ENCODE results near the gene ZNF638. TPM values are rescaled to one million over a fixed set of nuclear protein-coding genes. Genes with fewer than 3 reads are reported as not detected.

ZNF638 gene
- total RNA-seq, 2 experiments from 2014 or later, result 81.1 to 86.0 TPM

DNA sequence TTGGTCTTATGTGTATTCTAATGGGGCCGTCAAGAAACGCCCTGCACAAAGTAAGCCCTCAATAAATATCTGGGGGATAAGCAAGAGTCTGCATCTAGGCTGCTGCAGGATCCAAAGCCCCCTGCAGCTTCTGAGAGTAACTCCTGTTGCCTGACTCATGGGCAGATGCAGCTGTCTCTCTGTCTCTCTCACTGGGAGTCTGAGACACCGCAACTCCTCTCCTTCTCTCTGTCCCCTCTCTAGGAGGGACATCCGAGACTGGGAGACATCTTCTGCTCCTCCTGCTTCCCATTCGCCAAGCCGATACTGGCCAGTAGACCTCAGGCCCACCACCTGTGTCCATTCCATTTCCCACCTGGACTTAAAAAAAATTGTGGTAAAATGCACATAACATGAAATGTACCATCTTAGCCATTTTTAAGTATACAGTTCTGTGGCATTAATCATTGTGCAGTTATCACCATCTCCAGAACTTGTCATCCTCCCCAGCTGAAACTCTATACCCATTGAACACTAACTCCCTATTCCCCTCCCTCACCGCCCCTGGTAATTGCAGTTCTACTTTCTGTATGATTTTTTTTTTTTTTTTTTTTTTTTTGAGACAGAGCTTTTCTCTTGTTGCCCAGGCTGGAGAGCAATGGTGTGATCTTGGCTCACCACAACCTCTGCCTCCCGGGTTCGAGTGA, 141.9 kb downstream of the ZNF638 start:
- Mint-ChIP-seq H3K4me1 (ENCODE audit: low read depth) (no peaks in the 10 kb centered on the region), H3K36me3 (ENCODE audit: low read depth) (no peaks in the 10 kb centered on the region), H3K9me3 (no peaks in the 10 kb centered on the region), H3K27me3 (peaks cover 17% of the 10 kb centered on the region), H3K27ac (no peak overlapping the region), H3K4me3 (no peak overlapping the region)
- POLR2A ChIA-PET, result no interaction called here
- TF ChIP-seq, protein P1, sequence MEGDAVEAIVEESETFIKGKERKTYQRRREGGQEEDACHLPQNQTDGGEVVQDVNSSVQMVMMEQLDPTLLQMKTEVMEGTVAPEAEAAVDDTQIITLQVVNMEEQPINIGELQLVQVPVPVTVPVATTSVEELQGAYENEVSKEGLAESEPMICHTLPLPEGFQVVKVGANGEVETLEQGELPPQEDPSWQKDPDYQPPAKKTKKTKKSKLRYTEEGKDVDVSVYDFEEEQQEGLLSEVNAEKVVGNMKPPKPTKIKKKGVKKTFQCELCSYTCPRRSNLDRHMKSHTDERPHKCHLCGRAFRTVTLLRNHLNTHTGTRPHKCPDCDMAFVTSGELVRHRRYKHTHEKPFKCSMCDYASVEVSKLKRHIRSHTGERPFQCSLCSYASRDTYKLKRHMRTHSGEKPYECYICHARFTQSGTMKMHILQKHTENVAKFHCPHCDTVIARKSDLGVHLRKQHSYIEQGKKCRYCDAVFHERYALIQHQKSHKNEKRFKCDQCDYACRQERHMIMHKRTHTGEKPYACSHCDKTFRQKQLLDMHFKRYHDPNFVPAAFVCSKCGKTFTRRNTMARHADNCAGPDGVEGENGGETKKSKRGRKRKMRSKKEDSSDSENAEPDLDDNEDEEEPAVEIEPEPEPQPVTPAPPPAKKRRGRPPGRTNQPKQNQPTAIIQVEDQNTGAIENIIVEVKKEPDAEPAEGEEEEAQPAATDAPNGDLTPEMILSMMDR (IDR thresholded peaks at IDR 0.05), result no peak
- ATAC-seq (no peak), DNase-seq (no peak)
- intact Hi-C loops (cut with micrococcal nuclease), result no loop called here
- CTCF ChIA-PET, result no interaction called here

DNA sequence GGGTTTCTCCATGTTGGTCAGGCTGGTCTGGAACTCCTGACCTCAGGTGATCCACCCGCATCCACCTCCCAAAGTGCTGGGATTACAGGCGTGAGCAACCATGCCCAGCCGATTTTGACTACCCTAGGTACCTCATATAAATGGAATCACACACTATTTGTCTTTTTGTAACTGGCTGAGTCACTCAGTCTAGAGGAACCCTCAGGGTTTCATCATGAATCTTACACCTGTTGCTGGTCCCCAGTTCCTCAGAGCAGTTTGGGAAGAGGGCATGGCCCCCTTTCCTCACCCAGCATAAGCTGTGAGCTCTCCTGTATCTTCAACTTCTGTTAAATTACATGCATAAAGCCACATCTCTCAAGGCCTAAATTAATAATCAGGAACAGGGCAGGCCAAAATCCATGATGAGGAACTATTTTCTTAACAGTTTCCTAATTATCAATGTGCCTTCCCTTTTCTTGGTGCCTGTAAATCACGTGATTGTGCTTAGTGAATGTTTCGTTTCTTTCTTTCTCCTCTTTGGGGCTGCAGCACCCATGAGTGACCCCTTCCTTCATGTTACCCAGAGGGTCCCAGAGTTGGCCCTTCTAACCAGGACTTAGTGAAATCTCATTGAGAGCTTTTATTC, 142.6 kb downstream of the ZNF638 start:
- ATAC-seq, result no peak
- no peak overlapping the region for H3K4me3 Mint-ChIP-seq
- no peaks in the 10 kb centered on the region for H3K9me3 Mint-ChIP-seq
- ChIA-PET CTCF (no interaction called here), POLR2A (no interaction called here)
- H3K36me3 Mint-ChIP-seq (ENCODE audit: low read depth), result no peaks in the 10 kb centered on the region
- no peak for DNase-seq
- intact Hi-C loops (cut with micrococcal nuclease), result no loop called here
- no peak overlapping the region for H3K27ac Mint-ChIP-seq
- TF ChIP-seq, protein P1 (IDR thresholded peaks at IDR 0.05), result no peak
- H3K4me1 Mint-ChIP-seq (ENCODE audit: low read depth), result no peaks in the 10 kb centered on the region
- H3K27me3 Mint-ChIP-seq, result peaks cover 9% of the 10 kb centered on the region

DNA sequence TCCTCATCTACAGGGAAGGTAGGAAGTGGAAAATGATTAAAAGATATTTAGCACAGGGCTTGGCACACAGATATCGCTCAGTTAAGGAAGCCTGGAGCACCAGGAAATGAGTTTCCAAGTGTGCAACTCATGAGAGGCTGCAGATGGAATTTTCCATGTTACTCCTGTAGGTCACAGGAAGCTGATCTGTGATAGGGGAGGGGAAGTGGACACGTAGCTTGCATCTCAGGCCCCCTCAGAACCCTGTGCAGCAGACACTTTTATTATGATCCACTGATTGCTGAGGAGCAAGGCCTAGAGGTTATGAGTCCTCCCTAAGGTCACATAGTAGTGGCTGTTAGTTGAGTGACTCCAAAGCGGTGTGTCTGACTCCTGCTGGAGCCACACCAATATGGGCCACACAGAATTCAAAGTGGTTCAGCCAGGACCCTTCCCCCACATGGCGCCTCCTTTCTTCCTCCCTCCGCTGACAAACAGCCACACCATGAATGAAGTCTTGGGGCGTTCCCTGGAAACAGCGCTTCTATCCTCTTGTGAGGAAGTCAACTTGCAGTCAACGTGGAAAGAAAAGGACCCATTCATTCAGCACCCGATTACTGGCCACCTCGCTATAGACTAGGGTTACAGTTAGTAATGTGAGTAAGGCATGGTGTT, 143.3 kb downstream of the ZNF638 start:
- TF ChIP-seq, protein P1 (IDR thresholded peaks at IDR 0.05), result no peak
- intact Hi-C loops (cut with micrococcal nuclease), result no loop called here
- Mint-ChIP-seq H3K9me3 (no peaks in the 10 kb centered on the region), H3K27ac (no peak overlapping the region), H3K36me3 (ENCODE audit: low read depth) (no peaks in the 10 kb centered on the region), H3K27me3 (peaks cover 9% of the 10 kb centered on the region), H3K4me1 (ENCODE audit: low read depth) (no peaks in the 10 kb centered on the region), H3K4me3 (no peak overlapping the region)
- POLR2A ChIA-PET, result no interaction called here
- ATAC-seq (no peak), DNase-seq (no peak)
- CTCF ChIA-PET, result no interaction called here

DNA sequence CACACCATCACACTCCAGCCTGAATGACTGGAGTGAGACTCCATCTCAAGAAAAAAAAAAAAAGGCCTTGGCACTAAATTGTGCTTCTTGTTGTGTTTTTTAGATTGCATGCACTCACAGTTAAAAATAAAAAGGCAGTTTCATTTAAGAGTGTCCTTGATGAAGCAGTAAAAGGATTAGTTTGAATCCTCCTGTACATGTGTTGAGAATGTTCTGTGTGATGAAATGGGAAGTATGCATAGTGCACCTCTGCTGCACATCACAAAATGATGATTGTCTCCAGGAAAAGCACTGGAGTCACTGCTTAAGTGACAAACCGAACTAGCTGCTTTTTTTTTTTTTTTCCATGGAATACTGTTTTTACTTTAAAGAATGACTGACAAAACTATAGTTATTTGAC, 144.9 kb downstream of the ZNF638 start:
- intact Hi-C loops (cut with micrococcal nuclease), result no loop called here
- CTCF ChIA-PET, result interaction anchor here (0.6 to 2.2 kb wide), 3 partner anchors 9 to 38 kb away, joined by 3 to 6 read pairs (median 5); no protein-coding TSS in a partner anchor
- POLR2A ChIA-PET, result no interaction called here
- TF ChIP-seq, protein P1 (IDR thresholded peaks at IDR 0.05), result no peak
- no peak overlapping the region for H3K27ac Mint-ChIP-seq
- H3K4me1 Mint-ChIP-seq (ENCODE audit: low read depth), result no peaks in the 10 kb centered on the region
- no peak for DNase-seq
- no peak for ATAC-seq
- no peaks in the 10 kb centered on the region for H3K36me3 Mint-ChIP-seq (ENCODE audit: low read depth)
- H3K4me3 Mint-ChIP-seq, result no peak overlapping the region
- peaks cover 6% of the 10 kb centered on the region for H3K27me3 Mint-ChIP-seq
- no peaks in the 10 kb centered on the region for H3K9me3 Mint-ChIP-seq

DNA sequence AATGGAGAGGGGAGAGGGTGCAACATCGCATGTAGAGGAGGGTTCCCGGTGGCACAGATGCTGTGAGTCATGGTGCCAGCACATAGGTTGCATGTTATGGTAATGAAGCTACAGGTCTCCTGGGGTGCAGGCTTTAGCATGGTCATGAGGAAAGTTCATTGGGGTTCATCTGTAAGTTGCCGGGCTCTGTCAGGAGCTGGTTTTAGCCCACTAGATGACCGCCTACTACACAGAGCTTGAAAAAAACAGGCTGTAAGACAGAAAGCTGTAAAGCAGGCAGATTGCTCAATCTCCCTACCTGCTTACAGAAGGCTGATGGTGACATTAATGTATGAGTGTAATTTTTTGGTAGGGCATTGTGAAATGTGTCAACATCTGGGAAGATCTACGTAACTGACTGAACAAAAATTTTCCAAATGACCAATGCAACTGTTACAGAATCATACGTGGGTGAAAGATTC, 145.7 kb downstream of the ZNF638 start:
- Mint-ChIP-seq H3K36me3 (ENCODE audit: low read depth) (no peaks in the 10 kb centered on the region), H3K9me3 (no peaks in the 10 kb centered on the region), H3K27ac (no peak overlapping the region), H3K27me3 (peaks cover 5% of the 10 kb centered on the region), H3K4me3 (no peak overlapping the region), H3K4me1 (ENCODE audit: low read depth) (no peaks in the 10 kb centered on the region)
- ChIA-PET POLR2A (no interaction called here), CTCF (interaction anchor here (0.6 to 2.2 kb wide), 3 partner anchors 9 to 39 kb away, joined by 3 to 6 read pairs (median 5); no protein-coding TSS in a partner anchor)
- TF ChIP-seq, protein P1 (IDR thresholded peaks at IDR 0.05), result no peak
- DNase-seq (no peak), ATAC-seq (no peak)
- intact Hi-C loops (cut with micrococcal nuclease), result no loop called here

Measured in activated CD8-positive, alpha-beta T cell treated with anti-CD3 and anti-CD28 coated beads for 36 hours (primary cell).